Stimulated activated CD4-positive, alpha-beta T cell treated with anti-CD3 and anti-CD28 coated beads, Interleukin-2, amount 100 ng/mL, for 48 hours (primary cell): ENCODE results near the gene OR5AN1.
"Not testable (repeated sequence)": the region's sequence is repeated elsewhere in the genome, so short reads cannot be mapped to it uniquely, and the experiment has no call there.

Source experiments
- DNase-seq, 2 donors: peaks; one replicate each; pipeline ENCODE4 v3.0.0-alpha.2; 2020

The OR5AN1 gene, protein sequence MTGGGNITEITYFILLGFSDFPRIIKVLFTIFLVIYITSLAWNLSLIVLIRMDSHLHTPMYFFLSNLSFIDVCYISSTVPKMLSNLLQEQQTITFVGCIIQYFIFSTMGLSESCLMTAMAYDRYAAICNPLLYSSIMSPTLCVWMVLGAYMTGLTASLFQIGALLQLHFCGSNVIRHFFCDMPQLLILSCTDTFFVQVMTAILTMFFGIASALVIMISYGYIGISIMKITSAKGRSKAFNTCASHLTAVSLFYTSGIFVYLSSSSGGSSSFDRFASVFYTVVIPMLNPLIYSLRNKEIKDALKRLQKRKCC

DNA sequence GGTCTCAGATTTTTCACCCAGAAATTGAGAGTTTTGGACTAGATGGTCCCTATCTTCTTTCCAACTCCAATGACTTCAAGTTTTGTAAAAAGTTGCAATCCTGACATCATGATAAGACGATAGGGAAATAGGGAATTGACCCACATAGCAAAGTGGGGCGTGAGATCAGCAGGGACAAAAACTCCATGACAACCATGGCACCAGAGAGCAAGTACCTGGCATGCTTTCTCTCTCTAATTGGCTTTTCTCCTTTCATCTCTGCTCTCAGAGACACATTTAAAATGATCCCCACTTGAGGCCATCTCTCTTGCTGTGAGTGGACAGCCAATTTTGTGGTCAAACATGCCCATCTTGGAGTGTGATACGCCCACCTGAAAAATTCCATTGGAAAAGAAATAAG, at the start of gene OR5AN1:
Gene OR5AN1 (plus strand): TSS at position 301 of the 400 bp plus-strand sequence. CDS start 5,564 bp downstream, outside the sequence.
- DNase-seq, result no peak

DNA sequence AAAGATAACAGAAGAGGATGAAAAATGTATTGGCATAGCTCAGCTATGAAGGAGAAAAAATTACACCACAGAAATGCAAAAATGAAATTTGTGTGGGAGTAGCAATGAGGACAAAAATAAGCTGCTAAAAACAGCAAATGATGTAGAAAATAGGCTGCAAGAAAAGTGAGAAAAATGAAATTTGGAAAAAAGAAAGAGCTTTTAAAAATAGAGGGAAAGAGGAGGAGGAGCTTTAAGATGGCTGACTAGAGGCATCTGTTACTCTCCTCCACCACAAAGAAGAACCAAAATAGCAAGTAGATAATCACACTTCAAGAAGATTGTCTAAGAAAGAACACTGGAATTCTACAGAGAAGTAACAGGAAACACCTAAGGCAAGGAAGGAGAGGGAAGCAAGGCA, 23.7 kb upstream of the OR5AN1 start:
- DNase-seq, result no peak

DNA sequence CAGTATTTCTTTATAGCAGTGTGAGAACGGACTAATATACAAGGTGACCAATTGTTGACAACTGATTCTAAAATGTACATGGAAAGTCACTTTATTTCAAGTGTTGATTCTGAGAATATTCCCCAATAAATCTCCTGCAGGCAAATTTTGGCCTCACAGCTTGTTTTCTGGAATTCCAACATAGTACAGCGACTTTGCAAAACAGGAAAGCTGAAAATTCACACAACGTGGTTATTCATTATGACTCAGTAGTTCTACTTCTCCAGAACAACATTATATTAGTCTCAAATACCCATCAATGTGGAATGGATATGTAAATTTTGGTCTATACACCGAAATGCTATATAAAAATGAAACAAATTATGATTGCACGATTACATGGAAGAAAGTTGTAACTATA, 22.5 kb upstream of the OR5AN1 start:
- DNase-seq, result no peak

DNA sequence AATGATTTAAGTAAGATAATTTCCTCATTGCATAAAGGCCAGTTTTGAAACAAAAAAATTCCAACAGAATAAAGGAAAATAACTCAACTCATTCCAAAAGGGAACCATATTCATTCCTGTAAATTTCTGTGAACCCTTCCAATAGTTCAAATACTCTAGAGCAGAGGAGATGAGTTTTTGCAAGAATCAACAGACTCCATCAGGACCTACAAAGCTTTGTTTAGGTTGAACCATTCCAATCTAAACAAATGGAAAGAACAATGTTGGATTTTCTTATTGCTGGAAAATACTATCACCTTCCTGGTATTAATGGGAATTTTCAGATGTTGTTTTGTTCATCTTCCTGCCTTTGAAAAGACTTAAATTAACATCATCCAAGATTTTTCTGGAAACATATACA, 21.8 kb upstream of the OR5AN1 start:
- no peak for DNase-seq

DNA sequence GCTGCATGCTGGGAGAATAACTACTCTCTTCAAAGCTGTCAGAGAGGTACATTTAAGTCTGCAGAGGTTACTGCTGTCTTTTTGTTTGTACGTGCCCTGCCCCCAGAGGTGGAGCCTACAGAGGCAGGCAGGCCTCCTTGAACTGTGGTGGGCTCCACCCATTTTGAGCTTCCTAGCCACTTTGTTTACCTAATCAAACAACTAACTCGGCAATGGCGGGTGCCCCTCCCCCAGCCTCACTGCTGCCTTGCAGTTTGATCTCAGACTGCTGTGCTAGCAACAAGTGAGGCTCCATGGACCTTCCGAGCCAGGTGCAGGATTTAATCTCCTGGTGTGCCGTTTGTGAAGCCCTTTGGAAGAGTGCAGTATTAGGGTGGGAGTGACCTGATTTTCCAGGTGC, 9.0 kb upstream of the OR5AN1 start:
- not testable (repeated sequence) for DNase-seq

DNA sequence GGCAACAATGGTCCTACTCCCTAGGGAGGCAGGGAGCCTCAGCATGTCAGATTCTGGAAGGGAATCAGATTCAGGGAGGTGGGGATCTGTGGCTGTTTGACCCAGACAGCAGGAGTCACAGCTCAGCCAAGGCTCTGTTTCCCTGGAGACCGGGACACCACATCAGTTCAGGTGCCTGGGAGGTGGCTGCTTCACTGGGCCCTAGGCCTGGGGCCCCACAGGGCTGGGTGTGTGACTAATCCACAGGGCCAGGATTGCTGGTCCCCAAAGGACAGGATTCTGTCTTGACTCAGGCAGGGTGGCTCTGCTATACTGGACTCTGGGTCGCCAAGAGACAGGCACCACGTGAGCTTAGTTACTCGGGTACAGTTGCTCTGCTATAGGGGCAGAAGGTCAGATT, 3.5 kb upstream of the OR5AN1 start:
- DNase-seq, result no peak

DNA sequence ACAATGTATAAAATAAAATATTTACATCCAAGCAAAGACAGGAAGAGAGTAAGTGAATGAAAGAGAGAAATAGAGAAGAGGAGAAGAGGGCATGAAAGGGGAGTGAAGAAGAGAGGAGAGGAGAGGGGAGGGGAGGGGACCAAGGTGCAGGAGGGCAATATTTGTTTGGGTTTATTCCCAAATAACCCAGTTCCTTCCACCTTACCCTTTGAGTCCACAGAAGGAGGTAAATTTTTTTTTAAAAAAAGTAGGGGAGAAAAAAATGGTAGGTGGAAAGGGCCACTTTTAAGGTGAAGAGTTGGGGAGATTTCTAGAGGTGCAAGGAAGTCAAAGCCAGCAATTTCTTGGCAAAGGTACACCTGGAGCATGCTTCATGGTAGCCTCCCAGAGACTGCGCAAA, 2.1 kb upstream of the OR5AN1 start:
- no peak for DNase-seq

DNA sequence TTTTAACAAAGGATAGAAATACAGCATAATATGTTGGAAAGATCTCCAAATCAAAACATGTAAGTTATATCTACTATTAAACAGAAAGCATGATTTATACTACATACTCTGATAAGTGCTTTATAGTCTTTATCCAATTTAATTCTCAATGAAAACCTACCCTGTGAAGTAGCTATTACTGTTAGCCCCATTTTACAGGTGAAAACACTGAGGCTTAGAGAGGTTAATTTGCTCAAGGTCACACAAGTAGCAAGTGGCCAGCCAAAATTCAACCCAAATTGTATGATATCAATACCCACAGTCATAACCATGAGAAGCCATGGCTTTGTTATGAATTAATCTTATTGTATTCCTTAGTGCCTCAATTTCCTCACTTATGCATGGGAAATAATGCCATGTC, 675 bp upstream of the OR5AN1 start:
- no peak for DNase-seq

DNA sequence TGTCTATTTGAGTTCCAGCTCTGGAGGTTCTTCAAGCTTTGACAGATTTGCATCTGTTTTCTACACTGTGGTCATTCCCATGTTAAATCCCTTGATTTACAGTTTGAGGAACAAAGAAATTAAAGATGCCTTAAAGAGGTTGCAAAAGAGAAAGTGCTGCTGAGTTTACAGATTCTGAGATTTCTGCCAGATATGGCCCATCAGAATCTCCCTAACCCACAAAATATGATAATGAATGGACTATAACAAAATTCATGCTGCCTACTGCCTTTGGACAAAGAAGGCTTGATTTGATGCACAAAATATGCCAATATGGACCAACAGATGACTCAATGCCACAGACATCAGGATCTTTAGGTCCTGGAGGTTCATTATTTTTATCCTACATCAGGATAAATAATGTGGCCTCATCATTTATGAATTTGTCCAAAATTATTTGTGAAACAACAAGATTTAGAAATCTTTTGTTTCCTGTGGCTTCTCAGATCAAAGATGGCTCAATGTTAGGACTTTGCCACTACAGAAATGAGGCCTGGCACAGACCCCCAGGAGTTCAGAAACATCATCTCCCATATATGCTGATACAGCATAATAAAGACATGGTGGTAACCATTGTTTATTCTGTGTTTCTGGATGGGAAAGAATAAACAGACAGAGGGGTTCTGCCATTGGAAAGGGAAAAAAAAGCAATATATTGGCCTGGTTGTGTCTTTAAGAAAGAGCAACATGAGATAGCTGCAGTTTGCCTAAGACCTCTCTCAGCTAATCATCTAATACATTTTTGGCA, 6.7 kb downstream of the OR5AN1 start:
- DNase-seq, result no peak

DNA sequence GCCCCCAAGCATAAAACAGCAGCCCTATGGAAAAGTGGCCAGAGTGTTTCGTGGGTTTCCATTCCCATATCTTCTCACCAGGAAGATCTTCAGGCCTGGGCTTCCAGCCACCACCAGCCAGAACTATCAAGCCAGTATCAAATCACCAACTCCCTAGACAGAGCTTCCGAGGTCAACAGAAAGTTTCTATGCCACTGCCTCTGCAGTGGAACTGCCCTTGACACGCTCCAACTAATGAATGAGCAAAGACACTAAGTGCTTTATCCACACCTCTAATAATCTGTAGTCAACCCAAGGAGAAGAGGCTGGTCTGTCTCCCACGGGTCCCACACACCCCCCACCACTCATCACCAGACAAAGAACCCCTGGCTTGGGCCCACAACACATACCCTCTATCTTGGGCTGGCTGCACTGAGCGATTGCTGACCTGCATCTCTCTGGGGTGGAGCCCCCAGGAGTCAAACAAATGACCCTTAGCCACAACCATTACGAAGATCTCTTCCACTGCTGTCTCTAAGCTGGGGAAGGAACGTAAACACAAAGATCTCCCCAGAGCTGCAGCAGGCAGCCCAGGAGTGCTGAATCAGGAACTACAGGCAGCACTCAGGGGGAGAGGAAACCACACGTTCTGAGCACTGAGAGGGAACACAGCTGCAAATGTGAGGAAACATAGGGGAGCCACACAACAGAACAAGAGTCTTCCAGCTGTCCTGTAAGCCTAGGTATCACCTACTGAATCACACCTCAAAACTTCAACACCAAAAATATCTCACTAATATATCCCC, 9.7 kb downstream of the OR5AN1 start:
- DNase-seq, result no peak

DNA sequence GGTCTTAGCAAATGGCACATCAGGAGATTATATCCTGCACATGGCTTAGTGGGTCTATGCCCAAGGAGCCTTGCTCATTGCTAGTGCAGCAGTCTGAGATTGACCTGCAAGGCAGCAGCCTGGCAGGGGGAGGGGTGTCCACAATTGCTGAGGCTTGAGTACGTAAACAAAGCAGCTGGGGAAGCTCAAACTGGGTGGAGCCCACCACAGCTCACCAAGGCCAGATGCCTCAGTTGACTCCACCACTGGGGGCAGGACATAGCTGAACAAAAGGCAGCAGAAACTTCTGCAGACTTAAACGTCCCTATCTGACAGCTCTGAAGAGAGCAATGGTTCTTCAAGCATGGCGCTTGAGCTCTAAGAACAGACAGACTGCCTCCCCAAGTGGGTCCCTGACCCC, 13.6 kb downstream of the OR5AN1 start:
- DNase-seq, result not testable (repeated sequence)

DNA sequence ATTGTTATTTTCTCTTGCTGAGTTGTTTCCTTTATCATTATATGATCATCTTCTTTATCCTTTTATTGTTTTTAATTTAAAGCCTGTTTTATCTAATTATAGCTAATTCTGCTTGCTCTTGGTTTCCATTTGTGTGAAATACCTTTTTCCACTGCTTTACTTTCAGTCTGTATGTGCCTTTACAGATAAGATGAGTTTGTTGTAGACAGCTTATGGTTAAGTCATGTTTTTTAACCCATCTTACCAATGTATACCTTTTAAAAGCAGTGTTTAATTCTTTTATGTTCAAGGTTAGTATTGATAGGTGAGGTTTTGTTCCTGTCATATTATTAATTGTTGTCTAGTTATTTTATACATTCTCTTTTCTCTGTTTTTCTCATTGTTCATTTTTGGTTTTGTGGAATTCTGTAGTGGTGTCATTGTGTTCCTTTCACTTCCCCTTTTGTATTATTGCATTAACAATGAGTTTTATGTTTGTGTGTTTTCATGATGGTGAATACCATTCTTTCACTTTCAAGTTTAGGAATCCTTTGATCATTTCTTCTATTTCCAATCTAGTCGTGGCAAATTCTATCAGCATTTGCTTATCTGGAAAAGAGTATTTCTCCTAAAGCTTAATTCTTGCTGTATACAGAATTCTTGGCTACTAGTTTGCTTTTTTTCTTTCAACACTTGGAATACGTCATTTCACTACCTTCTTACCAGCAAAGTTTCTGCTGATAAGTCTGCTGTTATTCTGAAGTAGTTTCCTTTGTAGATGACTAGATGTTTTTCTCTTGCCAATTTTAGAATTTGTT, 21.8 kb downstream of the OR5AN1 start:
- no peak for DNase-seq

DNA sequence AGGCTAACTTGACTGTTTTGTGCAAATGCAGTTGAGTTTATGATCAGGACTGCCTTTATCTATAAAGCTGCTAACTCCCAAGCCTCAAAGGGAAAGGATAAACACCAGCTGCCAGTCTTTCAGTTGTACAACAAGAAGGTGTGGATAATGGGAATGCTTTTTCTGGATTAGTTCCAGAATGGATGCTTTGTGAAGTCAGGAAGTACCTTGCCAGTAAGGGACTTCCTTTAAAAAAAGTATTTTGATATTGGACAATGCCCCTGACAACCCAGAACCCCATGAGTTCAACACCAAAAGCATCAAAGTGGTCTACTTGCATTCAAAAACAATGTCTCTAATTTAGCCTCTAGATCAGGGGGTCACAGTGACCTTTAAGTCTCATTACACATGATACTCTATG, 35.5 kb downstream of the OR5AN1 start:
- no peak for DNase-seq

DNA sequence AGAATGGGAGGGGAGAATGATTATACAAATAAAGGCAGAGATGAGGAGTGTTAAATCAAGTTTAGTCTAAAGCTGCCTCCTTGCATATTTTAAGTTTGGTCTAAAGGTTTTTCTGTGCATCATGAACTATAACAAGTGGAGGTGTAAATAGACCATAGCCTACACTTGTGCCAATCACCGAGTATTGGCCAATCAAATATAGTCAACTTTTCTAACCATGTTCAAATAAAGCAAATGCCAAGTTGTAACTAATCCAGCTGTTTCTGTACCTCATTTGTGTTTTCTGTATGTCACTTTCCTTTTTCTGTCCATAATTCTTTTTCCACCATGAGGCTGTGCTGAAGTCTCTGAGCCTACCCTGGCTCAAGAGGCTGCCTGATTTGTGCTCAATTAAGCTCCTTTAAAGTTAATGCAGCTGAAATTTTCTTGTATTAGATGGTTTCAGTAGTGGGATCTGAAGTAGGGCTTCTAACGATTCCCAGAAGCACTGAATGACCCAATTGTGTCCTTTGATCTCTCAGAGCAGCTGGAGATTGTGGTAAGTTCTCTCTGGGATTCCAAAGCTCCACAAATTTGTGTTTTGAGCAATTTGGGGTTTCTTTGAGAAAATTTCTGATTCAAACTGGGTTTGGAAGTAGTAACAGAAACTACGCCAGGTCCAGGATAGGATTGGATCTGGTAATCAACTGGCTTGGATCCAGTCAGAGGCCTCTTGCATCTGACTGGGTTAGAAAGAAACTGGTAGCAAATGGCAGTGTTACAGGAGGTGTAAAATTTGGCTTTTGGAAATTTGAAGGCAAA, 42.0 kb downstream of the OR5AN1 start:
- DNase-seq, result no peak

DNA sequence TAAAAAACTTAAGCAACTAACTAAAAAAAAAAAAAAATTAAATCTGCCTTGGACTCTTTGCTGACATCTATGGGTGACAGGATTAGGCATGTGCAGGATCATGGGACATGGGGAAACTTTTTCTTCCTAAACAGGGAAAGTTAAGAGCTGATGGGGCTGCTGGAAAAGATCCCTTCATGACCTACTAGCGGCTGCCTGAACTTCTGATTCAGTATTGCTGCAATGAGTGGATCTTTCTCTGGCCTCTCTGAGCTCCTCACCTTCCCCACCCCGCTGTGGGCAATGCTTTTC, 42.5 kb downstream of the OR5AN1 start:
- DNase-seq, result no peak

DNA sequence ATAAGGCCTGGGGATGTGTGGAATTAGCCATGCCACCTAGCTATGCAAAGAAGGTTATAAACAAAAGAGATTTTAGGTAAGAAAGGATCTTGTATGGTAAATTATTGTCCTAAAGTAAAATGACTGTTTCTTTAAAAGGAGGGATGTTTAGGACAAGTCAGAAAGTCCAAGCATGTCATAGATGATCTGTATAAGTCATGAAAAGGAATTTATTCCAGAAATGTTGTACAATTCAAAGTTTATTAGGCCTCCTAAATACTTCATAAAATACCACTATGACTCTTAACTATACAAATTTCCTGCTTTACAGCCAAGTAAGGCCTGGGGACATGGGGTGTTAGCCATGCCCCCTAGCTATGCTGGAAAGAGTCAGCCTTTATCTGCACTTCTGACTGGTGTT, 44.9 kb downstream of the OR5AN1 start:
- no peak for DNase-seq

DNA sequence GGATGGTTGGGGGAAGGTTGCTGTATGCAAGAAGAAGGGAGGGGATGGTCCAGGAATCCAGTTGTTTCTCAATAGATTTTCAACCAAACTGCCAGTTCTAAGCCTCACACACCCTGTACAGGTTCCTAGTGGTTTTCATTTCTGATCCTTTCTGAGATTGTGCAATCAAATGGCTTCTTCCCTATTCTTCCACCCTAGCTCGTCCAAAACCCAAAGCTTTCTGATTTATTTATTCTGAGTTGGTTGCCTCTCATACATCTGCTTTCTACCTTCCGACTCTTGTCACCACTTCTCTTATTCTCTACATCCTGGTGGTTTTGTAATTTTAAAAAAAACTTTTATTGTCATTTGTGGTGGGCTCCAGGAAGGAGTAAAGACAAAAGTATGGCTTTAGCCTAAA, 55.0 kb downstream of the OR5AN1 start:
- DNase-seq, result no peak

DNA sequence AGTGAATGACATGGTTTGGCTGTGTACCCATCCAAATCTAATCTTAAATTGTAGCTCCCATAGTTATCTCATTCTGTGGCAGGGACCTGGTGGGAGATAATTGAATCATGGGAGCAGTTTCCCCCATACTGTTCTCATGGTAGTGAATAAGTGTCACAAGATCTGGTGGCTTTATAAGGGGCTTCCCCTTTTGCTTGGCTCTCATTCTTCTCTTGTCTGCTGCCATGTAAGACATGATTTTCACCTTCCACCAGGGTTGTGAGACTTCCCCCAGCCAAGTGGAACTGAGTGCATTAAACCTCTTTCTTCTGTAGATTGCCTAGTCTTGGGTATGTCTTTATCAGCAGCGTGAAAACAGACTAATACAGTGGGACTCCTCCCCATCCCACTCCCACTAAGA, 56.4 kb downstream of the OR5AN1 start:
- DNase-seq, result no peak

DNA sequence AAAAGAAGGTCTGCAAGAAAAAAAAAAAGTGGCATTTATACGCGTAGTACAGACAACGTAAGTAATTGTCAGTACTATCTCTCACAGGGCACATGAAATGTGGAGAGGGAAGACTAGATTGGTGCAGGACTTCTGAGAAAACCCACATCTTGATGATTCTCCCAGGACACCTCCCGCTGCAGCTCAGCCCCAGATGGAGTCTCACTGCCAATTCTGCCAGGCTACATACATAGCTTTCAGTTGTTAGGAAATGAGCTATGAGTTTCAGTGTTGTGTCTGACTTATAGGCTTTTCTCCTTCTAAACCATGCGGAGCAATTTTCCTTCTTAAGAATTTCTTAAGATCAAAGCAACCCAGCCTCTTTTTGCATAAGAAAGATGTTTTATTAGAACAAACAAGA, 57.9 kb downstream of the OR5AN1 start:
- no peak for DNase-seq

DNA sequence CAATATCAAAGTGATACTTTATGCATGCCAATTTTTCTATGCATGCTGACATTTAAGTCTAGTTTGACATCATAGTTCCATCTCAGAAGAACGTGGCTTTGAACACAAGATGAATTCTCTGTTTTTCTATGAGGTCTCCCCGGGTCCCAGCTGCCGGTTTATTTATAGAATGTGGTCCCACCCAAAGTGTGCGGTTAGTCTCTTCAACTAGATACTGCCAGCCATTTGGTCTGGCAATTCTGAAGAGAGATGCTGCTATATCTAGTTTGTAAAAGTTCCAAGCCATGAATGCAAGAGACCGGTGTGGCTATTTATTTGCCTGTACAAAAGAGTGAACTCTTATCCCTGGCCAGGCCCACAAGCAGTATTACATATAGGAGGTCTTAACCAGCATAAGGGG, 58.3 kb downstream of the OR5AN1 start:
- DNase-seq, result no peak

DNA sequence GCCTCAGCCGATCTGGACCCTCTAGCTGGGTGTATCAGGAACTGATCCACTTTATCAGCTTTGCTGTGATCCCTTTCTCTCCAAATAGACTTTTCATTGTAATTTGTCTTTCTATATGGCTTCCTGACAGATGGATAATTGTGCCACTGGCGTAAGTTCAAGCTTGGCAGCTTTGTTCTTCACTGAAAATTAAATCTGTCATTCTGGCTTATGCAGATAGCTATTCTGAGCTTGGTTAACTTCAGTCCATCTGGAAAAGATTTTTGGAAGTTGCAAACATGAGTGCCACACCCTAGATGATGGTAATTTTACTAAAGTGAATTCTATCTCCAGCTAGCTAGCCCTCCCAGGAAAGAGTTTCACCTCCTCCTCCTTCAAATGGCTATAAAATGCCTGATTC, 59.5 kb downstream of the OR5AN1 start:
- no peak for DNase-seq
